K562 (cell line): ENCODE results near the gene EVL. TPM values are rescaled to one million over a fixed set of nuclear protein-coding genes. Genes with fewer than 3 reads are reported as not detected.
A peak's percentile ranks its signal among the peaks of the same experiment; 100 is the strongest.

Experiments used
- ARID3B ChIP-seq: fragments of 250-450 bp; sonication (Bioruptor Pico); IDR thresholded peaks from 2 replicates; pipeline ENCODE4 v1.4.0; 2020; ENCODE audit warnings: borderline replicate concordance
- CHD1 ChIP-seq: fragments of 200-600 bp; sonication (generic); IDR thresholded peaks from one replicate; pipeline ENCODE4 v1.6.1; 2012; ENCODE audit warnings: mild to moderate bottlenecking, moderate library complexity, low read length, inconsistent platforms
- FOS ChIP-seq: IDR thresholded peaks from 3 replicates; pipeline ENCODE4 v1.6.1; 2011; ENCODE audit not compliant: insufficient read length; ENCODE audit errors: extremely low read depth
- GATA2 ChIP-seq: sonication (generic); formaldehyde crosslinking; IDR thresholded peaks from 2 replicates; pipeline ENCODE4 v1.4.0; 2020; ENCODE audit warnings: mild to moderate bottlenecking, missing genetic modification reagents
- MXD1 ChIP-seq: fragments of 250-450 bp; sonication (Bioruptor Pico); IDR thresholded peaks from 2 replicates; pipeline ENCODE4 v1.8.0; 2021; ENCODE audit warnings: borderline replicate concordance, mild to moderate bottlenecking, moderate library complexity; ENCODE audit not compliant: poor library complexity, severe bottlenecking
- NFIC ChIP-seq: fragments of 450-650 bp; IDR thresholded peaks from 2 replicates; pipeline ENCODE4 v1.6.1; 2017; ENCODE audit warnings: mild to moderate bottlenecking, inconsistent platforms
- PKNOX1 ChIP-seq: fragments of 450-650 bp; IDR thresholded peaks from 2 replicates; pipeline ENCODE4 v1.6.1; 2016
- RAD51 ChIP-seq: fragments of 450-650 bp; IDR thresholded peaks from 2 replicates; pipeline ENCODE4 v1.7.1; 2016; ENCODE audit warnings: low read depth, mild to moderate bottlenecking, borderline replicate concordance
- ZBTB49 ChIP-seq: sonication (generic); formaldehyde crosslinking; IDR thresholded peaks from 2 replicates; pipeline ENCODE4 v1.8.0; 2022; ENCODE audit warnings: missing genetic modification reagents, mild to moderate bottlenecking, borderline replicate concordance
- ZC3H4 ChIP-seq: sonication (generic); formaldehyde crosslinking; IDR thresholded peaks from 2 replicates; pipeline ENCODE4 v1.9.0; 2021; ENCODE audit warnings: missing genetic modification reagents, borderline replicate concordance
- ZNF318 ChIP-seq, 2 experiments: fragments of 450-650 bp; IDR thresholded peaks; 2 replicates each; pipeline ENCODE4 v1.6.1; 2016; ENCODE audit warnings: mild to moderate bottlenecking in 2 of 2, borderline replicate concordance in 1 of 2, low read depth in 1 of 2, moderate library complexity in 1 of 2
- polyA plus RNA-seq, 8 experiments: library from polyadenylated mRNA; depleted of rRNA in 4 of 8; stranded (reverse) in 5 of 8; unstranded in 3 of 8; fragments of >200 nt; fragmentation: Nextera tagmentation in 2 of 8; fragmentation: Illumina TruSeq in 1 of 8; extraction: Ambion mirVana in 2 of 8; extraction: Trizol in 1 of 8; gene quantifications; 2 replicates each; pipeline versions ENCODE4 v1.2.1 to v1.2.3, GENCODE V29; 2011 to 2014; ENCODE audit warnings: inconsistent platforms in 1 of 8, missing spikeins in 1 of 8
- total RNA-seq, 7 experiments: library from RNA; depleted of rRNA in 6 of 7; stranded (reverse); fragments of >200 nt in 6 of 7; fragmentation: Illumina TruSeq in 2 of 7; extraction: Trizol in 2 of 7; gene quantifications; 2 replicates each; pipeline versions ENCODE4 v1.2.1 to v1.2.3, GENCODE V29; 2011 to 2021; ENCODE audit warnings: low replicate concordance in 1 of 7

Gene EVL
- total and polyA plus RNA-seq, 9 of the 15 experiments (the other 6 are each of a cell fraction or from before 2014, with no cell fraction given), result 2.9 to 43.4 (median 23.9) TPM

GRCh38 chr14:100192672-100193416 is 127.6 kb downstream of the EVL start (continued):
- no peak for TF ChIP-seq ARID3B (CRISPR knock-in tag)
- no peak for TF ChIP-seq NFIC
- no peak for TF ChIP-seq MXD1 (CRISPR knock-in tag)
- peak; percentile 81 for TF ChIP-seq PKNOX1
- TF ChIP-seq ZNF318 (IDR thresholded peaks at IDR 0.05; ENCODE audit: borderline replicate concordance in 1 of 2, low read depth in 1 of 2), result no peak
- no peak for TF ChIP-seq ZC3H4 (CRISPR knock-in tag)
- TF ChIP-seq ZBTB49 (CRISPR knock-in tag), result no peak
- TF ChIP-seq FOS, result peak; percentile 55
- TF ChIP-seq CHD1, result no peak
- no peak for TF ChIP-seq GATA2
- TF ChIP-seq RAD51, result peak; percentile 93
